HG02938 (cell line): ENCODE measurements around the gene MT1E.
"Not testable (repeated sequence)": the region's sequence is repeated elsewhere in the genome, so short reads cannot be mapped to it uniquely, and the experiment has no call there.

ENCODE experiments used
- ATAC-seq: cut with Tn5 transposase; IDR thresholded peaks from one replicate; pipeline ENCODE4 v1.9.1; 2021; ENCODE audit warnings: mild to moderate bottlenecking, moderate library complexity; ENCODE audit not compliant: unreplicated experiment

MT1E gene

DNA sequence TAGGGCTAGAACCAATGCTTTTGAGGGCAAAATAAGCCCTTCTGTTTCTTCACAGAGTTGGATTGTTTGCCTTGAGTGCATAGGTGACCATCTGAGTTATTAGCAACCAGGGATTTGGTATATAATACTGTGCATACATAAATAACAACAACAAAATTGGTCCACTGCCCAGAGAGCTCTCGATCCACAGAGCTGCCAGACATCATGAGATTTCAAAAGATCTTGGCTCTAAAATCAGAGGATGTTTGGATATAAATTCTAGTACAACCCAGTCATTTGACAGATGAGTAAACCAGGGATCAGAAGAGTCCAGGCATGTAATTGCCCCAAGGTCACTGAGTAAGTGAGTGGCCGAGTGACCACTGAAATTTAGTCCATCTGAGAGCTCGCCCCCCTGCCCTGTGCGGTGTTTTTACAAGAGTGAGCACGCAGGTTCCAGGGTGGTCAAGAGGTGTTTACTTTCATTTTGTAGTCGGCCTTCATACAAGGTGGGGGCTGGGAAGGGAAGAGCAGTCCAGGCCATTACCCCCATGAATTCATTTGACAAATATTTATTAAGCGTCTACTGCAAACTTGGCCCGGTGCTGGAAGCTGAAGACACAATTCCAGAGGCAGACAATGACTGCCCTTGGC lies 19.0 kb upstream of the MT1E start:
- ATAC-seq = no peak

DNA sequence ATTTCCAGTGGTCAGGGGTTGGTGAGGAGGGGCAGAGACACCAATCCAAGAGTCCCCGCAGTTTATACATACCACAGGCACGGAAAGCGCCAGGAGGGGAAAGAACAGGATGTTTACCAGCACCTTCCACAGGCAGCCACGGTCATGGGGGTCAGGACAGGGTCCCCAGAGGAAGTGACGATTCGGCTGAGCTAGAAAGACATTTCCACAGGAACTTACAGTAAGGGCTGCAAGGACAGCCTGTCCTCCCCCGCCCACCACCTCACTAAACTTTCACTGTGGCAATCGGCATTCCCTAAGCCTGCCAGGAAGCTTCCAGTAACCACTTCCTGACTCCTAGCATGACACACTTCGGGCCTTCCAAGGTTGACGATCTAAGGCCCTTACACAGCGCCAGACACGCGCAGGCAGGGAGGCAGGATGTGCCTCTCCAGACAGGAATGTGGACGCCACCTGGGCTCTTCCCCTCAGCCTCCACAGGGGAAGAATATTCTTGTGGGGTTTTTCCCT lies 18.4 kb upstream of the MT1E start:
- no peak for ATAC-seq

DNA sequence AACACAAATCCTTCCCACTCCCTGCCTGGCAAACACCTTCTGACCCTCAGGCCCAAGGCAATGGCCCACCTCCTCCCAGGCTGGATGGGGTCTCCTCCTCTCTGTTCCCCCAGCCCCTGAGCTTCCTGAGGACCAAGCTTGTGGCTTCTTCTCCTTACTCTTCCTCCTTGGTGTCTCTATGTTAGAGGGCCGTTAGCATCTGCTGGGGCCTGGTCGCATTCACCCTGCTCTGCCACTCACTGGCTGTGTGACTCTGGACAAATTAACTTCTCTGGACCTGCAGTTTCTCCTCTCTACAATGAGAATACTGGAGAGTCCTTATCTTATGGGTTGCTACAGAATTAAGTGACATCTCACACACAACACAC lies 17.9 kb upstream of the MT1E start:
- no peak for ATAC-seq

DNA sequence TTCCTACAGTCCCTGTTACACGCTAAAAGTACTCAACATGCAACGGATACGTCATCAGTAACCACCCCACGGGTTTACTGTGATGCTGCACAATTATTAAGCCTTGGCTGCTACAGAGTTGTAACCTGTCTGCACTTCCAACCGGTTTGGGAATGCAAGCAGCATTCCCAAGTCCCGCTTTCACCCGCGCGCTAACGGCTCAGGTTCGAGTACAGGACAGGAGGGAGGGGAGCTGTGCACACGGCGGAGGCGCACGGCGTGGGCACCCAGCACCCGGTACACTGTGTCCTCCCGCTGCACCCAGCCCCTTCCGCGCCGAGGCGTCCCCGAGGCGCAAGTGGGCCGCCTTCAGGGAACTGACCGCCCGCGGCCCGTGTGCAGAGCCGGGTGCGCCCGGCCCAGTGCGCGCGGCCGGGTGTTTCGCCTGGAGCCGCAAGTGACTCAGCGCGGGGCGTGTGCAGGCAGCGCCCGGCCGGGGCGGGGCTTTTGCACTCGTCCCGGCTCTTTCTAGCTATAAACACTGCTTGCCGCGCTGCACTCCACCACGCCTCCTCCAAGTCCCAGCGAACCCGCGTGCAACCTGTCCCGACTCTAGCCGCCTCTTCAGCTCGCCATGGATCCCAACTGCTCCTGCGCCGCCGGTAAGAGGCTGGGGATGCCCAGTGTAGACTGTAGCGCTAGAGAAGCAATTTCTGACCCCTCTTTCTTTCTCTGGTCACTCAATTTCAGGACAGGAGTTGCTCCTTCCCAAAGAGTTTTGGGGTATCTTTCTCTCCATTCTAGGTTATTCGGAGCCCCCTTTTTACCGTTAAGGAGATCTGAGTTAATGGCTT lies 17.3 kb upstream of the MT1E start, which contains the start of gene MT2A:
TSS of gene MT2A (plus strand) at position 542 of the 833 bp plus-strand sequence. CDS start at position 614, 72 bp downstream.
- peak; percentile 77 for ATAC-seq

DNA sequence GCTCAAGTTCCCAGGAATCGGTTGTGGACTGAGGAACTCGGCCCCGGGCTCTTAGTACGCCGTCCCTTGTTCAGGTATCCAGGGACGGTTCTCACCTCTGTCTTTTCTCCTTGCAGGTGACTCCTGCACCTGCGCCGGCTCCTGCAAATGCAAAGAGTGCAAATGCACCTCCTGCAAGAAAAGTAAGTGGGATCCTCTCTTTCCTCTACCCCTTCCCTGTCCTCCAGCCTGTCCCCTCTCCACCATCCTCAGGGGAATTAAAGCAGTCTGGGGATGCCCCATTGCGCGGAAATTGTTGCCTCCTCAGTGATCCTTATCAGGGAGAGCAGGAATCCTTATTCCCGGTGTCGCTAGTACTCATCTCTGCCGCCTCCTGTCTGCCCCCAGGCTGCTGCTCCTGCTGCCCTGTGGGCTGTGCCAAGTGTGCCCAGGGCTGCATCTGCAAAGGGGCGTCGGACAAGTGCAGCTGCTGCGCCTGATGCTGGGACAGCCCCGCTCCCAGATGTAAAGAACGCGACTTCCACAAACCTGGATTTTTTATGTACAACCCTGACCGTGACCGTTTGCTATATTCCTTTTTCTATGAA lies 16.6 kb upstream of the MT1E start:
- ATAC-seq = no peak

DNA sequence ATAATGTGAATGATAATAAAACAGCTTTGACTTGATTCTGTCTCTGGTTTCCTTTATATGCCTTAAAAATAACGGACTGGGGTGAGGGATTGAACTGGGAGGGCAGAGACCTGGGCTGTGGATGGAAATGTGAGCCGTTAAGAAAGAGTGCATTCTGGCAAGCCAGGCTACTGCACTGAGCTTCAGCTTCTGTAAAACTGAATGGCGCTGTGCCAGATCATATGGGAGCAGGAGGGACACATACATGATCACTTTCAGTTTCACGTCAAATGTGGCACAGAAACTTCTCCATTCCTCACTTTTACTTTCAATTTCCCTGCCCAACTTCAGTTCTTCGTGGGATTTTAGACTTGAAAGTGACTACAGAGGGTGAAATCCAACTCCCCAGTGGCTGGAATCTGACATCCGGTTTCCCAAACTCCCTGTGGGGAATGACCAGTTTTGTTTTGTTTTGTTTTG lies 16.1 kb upstream of the MT1E start:
- ATAC-seq = peak; percentile 43

DNA sequence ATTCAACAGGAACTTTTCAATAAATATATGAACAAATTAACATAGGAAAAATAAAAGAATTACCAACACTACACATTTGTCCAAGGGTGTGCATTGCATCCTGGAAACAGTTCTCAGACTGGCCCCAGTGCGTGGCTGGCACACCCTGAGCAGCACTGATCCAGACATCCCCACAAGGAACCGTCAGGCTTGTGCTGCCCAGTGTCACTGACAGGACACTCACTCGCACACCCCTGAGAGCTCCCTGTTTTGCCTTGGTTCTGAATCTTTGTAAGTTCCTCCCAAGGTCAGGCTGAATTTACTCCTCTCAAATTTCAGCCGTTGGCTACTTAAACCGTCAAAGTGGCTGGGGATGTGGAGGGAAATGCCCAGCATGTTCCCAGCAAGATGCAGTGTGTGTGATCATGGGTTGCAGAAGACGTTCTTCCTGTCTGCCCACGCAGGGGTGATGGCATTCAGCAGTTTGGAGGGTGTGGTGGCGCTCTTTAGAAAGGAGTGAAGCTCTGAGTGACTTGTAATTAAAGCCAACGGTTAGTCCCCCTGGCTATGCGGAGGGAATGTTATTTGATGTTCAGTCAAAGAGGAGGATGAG lies 15.5 kb upstream of the MT1E start:
- ATAC-seq = no peak

DNA sequence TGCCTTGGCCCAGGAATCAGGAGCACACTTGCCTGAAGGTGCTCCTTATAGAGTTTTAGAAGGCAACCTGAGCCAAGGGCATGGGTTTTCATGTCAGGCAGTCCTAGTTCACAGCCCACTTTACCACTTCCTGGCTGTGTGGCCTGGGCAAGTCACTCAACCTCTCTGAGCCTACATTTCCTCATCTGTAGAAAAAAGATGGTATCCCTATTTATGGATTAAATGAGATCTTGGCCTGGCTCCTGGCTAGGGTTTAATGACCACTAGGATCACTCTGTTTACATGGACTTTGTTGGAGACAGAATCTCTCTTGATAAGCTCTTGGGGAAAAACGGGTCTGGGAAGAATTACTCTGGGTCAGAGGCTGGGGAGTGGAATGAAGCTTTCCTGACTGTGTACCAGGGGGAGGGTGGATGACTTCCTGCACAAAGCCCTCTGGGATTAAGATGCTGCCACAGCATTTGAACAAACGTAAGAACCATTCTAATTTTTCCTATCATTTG lies 14.9 kb upstream of the MT1E start:
- no peak for ATAC-seq

DNA sequence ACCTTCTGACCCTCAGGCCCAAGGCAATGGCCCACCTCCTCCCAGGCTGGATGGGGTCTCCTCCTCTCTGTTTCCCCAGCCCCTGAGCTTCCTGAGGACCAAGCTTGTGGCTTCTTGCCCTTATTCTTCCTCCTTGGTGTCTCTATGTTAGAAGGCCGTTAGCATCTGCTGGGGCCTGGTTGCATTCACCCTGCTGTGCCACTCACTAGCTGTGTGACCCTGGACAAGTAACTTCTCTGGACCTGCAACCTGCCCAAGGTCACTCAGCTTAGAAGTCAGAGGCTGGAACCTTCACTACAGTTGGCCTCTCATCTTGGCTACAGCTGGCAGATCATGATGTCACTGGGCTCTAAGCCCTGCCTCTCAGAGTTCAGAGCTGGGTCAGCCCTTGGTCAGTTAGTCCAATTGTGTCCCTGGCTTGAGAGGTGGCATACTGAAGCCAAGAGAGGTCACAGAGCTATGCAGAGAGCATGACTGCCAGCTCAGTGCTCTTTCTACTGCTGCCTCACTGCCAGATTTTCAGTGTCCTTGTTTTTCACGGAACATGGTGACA lies 14.2 kb upstream of the MT1E start:
- no peak for ATAC-seq

DNA sequence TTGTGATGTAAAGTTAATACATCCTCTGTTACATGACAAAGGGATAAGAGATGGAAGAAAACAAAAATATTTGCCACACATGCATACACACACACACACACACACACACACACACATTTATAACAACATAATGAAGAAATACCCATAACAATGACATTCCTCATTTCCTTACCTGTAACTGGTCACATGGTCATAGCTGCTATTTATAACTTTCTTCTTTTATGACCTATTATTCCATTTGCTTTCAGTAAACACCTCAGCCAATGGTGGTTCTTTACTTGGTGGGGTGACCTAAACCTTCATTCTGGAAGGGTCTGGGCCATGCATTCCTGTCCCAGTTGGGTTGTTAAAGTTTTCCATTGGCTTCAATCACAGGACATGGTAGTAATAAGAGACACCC lies 11.9 kb upstream of the MT1E start:
- no peak for ATAC-seq

DNA sequence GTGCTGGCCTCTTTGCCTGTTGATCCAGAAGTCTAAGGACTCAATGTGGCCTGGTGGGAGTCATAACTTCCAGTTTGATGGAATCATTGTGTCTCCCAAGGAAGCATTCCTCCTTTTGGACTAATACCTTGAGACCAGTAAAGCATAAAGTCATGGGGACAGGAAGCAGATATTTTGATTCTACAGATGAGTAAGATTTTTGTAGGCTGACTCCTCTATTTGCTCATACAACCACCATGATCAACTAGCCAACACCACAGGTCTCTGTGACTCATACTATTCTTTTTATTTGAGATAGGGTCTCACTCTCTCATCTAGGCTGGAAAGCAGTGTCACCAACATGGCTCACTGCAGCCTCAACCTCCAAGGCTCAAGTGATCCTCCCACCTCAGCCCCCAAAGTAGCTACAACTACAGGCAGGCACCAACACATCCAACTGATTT lies 11.0 kb upstream of the MT1E start:
- ATAC-seq = no peak

DNA sequence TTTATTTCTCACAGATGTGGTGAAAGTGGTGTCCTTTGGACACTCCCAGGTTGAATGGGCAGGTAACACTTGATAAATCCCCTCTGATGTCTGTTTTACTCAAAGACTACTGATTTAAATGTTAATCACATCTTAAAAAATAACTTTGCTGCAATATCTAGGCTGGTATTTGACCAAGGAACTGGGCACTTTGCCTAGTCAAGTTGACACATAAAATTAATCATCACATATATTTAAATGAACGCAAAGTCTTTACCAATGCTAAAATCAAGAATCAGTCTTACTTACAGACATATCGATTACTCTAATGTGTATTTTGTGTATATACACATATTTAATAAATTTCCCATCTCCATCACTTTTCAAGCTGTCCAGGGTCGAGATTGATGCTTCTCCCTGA lies 10.2 kb upstream of the MT1E start:
- ATAC-seq = no peak

DNA sequence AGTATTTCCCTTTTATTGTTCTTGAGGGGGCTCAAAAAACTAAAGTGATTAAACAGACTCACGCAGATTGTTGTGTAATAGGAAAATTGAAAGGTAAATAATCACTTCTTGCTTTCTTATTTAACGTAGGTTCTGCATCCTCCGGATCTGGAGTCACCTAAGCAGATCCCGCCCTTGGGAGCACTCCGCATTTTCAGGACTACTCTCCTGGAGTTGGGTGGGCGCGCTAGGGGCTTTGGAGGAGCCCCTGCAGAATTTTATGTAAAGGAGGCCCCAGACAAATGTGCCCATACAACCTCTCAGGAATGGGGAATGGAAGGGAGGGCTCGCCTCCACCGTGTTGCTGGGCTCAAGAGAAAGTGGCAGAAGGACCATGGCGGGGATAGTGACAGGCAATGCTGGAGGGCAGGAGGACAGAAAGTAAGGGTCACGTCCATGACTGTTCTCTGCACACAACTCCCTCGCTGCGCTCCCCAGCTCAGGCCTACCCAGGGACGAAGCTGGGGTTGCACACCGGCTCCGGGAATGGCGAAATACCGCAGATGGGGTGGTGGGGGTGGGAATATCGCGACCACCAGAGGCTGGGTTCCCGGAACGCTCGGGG lies 8.9 kb upstream of the MT1E start:
- no peak for ATAC-seq

DNA sequence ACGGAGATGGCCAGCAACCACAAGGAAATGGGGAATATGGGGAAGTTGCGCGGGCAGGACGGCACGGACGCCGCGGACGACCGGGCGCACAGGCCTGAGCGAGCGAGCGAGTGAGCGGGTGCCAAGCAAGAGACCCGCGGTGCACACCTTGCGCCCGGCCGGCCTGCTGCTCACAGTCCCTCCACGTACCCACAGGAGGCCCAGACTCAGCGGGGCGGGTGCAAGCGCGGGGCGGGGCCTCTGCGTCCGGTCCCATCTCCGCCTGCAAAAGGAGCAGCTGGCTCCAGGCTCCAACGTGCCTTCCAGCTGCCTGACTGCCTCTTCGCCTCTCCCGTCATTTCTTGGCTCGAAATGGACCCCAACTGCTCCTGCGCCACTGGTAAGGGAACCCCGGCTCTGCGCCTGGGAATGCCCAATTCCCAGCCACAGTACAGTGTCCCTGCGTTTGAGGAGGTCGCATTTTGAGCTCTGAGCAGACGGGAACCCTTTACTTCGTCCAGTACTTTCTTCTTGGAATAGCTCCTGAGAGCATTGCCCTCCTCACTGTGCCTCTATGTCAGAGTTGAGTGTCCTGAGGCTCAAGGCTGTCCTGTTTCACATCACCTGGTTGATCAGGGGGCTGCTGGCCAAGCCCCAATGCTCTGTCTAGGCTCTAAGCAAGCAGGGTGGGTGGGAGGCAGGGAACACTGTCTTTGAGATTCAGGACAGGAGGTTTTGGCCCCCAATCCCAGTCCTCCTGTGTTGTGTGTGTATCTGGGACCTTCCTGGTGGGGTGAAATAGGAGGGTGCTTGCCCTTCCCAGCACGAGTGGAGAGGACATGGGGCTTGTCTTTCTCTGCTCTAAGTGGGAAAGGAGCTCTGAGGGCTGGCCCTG lies 8.1 kb upstream of the MT1E start:
- no peak for ATAC-seq

DNA sequence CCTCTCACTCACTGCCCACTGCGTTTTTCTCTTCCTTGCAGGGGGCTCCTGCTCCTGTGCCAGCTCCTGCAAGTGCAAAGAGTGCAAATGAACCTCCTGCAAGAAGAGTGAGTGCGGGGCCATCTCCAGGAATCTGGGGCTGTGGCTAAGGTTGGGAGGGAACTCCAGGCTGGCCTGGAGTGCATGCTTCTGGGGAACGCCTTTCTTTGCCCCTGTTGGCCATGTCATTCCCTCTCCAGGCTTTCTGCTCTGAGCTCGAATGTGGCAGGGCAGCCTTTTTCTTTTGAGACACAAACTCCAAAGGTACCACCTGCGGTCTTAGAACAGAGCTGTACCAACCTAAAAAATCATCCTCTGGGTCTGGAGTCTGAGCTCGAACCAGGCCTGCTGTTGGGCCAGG lies 7.4 kb upstream of the MT1E start:
- ATAC-seq = no peak

DNA sequence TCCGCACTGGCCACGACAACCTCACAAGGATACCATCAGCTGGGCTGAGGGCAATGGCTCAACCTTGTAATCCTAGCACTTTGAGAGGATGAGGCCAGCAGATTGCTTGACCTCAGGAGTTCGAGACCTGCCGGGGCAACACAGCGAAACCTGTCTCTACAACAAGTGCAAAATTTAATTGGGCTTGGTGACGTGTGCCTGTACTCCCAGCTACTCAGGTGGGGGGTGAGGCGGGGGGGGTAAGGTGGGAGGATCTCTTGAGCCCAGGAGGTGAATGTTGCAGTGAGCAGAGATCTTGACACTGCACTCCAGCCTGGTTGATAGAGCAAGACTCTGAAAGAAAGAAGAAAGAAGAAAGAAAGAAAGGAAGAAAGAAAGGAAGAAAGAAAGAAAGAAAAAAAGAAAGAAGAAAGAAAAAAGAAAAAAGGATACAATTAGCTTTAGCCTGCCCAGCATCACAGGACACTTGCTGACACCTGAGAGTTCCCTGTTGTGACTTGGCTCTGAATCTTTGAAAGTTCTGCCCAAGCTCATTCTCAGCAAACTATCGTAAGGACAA lies 5.2 kb upstream of the MT1E start:
- ATAC-seq = no peak

DNA sequence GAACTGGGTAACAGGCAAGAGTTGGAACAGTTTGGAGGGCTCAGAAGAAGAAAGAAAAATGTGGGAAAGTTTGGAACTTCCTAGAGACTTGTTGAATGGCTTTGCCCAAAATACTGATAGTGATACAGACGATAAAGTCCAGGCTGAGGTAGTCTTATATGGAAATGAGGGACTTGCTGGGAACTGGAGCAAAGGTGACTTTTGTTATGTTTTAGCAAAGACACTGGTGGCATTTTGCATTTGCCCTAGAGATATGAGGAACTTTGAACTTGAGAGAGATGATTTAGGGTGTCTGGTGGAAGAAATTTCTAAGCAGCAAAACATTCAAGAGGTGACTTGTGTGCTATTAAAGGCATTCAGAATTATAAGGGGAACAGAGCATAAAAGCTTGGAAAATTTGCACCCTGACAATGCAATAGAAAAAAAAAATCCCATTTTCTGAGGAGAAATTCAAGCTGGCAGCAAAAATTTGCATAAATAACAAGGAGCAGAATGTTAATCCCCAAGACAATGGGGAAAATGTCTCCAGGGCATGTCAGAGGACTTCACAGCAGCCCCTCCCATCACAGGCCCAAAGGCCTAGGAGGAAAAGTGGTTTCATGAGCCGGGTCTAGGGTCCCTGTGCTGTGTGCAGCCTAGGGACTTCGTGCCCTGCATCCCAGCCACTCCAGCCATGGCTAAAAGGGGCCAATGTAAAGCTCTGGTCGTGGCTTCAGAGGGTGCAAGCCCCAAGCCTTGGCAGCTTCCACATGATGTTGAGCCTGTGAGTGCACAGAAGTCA lies 3.7 kb upstream of the MT1E start:
- not testable (repeated sequence) for ATAC-seq

DNA sequence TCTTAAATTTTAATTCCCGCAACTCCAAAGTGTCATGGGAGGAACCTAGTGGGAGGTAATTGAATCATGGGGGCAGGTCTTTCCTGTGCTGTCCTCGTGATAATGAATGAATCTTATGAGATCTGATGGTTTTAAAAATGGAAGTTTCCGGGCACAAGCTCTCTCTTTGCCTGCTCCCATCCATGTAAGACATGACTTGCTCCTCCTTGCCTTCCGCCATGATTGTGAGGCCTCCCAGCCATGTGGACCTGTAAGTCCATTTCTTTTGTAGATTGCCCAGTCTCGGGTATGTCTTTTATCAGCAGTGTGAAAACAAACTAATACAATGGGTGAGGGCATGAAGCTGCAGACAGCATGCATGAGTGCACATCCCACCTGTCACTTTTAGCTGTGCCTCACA lies 2.4 kb upstream of the MT1E start:
- ATAC-seq = not testable (repeated sequence)
